ENCODE results near the gene ARHGAP10.

Gene ARHGAP10

DNA sequence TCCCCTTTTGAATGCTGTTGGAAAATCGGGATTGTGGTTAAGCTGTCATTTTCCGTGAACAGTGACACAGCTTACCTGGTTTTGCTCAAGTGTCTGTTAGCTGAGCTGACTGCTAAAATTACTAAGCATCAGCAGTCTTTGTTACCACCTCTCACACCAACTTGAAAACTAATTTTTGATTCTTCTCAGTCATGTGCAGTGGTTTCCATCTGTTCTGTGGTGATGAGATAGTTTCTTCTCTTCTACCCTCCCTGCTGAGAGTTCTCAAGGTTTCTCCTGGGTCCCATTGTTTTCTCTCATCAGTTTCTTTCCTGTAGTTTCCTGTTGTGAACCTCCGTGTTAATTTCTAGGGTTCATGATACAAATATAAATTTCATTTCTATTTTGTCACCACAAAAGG lies 225.6 kb downstream of the ARHGAP10 start:
- no peaks in the 10 kb centered on the region for H4K20me1 ChIP-seq (ENCODE audit: insufficient read depth)
- H3K36me3 ChIP-seq (ENCODE audit: insufficient read depth) = peaks cover 2% of the 10 kb centered on the region; the same call in 1 of the 2 replicates
- TF ChIP-seq, protein P1, sequence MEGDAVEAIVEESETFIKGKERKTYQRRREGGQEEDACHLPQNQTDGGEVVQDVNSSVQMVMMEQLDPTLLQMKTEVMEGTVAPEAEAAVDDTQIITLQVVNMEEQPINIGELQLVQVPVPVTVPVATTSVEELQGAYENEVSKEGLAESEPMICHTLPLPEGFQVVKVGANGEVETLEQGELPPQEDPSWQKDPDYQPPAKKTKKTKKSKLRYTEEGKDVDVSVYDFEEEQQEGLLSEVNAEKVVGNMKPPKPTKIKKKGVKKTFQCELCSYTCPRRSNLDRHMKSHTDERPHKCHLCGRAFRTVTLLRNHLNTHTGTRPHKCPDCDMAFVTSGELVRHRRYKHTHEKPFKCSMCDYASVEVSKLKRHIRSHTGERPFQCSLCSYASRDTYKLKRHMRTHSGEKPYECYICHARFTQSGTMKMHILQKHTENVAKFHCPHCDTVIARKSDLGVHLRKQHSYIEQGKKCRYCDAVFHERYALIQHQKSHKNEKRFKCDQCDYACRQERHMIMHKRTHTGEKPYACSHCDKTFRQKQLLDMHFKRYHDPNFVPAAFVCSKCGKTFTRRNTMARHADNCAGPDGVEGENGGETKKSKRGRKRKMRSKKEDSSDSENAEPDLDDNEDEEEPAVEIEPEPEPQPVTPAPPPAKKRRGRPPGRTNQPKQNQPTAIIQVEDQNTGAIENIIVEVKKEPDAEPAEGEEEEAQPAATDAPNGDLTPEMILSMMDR (conservative IDR thresholded peaks at IDR 0.05; ENCODE audit: low read depth, low read length) = no peak

DNA sequence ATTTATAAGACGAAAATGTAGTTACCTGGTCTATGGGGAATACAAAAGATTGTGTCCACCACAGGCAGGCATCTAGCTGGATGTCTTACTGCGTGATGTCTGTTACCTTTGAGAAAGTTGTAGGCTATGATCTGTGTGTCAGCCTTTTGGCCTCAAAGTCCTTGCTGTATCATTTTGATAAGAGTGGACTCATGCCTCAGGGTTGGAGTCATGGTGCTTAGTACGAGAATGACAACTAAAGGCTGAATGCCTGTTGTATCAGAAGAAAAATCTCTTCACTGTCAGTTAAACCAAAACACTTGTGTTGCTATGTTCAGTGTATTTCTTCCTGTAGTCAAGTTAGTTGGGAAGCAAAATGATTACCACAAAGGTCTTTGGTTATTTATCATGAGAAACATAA lies 226.2 kb downstream of the ARHGAP10 start:
- Histone ChIP-seq H3K9ac (no peak overlapping the region), H3K27me3 (ENCODE audit: insufficient read depth, low read depth) (no peaks in the 10 kb centered on the region), H3K79me2 (ENCODE audit: insufficient read depth, low read depth) (no peaks in the 10 kb centered on the region), H4K20me1 (ENCODE audit: insufficient read depth) (no peaks in the 10 kb centered on the region), H3K36me3 (ENCODE audit: insufficient read depth) (peaks cover 2% of the 10 kb centered on the region; the same call in 1 of the 2 replicates), H3K4me3 (IDR thresholded peaks at IDR 0.05; ENCODE audit: insufficient read depth, low read depth, low read length) (no peak overlapping the region), H3K4me2 (peak overlapping the region; percentile 56; the same call in 1 of the 2 replicates), H2AFZ (ENCODE audit: low read depth) (no peak overlapping the region), H3K27ac (peak overlapping the region; percentile 23; the same call in 1 of the 2 replicates), H3K4me1 (ENCODE audit: low read depth, poor library complexity, severe bottlenecking) (peaks cover 35% of the 10 kb centered on the region)
- TF ChIP-seq, protein P1 (conservative IDR thresholded peaks at IDR 0.05; ENCODE audit: low read depth, low read length) = no peak

More for the DNA sequence above, 225.6 kb downstream of the ARHGAP10 start:
- Histone ChIP-seq H3K4me3 (IDR thresholded peaks at IDR 0.05; ENCODE audit: insufficient read depth, low read depth, low read length) (no peak overlapping the region), H2AFZ (ENCODE audit: low read depth) (no peak overlapping the region), H3K4me1 (ENCODE audit: low read depth, poor library complexity, severe bottlenecking) (peaks cover 35% of the 10 kb centered on the region), H3K9ac (no peak overlapping the region), H3K27me3 (ENCODE audit: insufficient read depth, low read depth) (no peaks in the 10 kb centered on the region), H3K4me2 (peak overlapping the region; percentile 56), H3K27ac (peak overlapping the region; percentile 23), H3K79me2 (ENCODE audit: insufficient read depth, low read depth) (no peaks in the 10 kb centered on the region)

DNA sequence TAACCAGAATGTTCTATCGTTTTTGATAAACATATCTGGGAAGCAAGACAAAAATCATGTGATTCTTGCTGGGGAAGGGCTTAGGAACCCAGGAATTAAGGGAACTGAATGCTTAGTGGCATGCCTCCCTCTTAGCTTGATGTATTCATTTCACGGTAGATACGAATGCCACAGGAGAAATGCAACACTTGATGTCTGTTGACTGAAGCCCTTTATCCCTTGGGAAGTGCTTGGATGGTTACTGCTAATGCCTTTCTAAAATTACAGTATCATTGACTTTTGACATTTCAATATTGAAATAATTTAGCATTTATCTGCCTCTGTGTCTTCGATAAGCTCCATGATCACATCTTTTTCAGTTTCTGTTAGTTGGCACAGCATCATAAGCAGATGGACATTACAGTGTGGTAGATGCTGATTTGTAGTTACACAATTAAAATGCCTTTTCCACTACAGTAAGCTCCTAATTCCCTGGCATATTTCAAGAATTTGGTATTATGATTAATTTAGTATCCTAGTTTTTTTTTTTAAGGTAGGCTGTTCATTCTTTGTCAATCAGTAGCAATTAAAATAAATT lies 226.7 kb downstream of the ARHGAP10 start:
- no peak overlapping the region for H3K4me3 ChIP-seq (IDR thresholded peaks at IDR 0.05; ENCODE audit: insufficient read depth, low read depth, low read length)
- H3K27ac ChIP-seq = no peak overlapping the region
- H3K36me3 ChIP-seq (ENCODE audit: insufficient read depth) = peaks cover 2% of the 10 kb centered on the region; the same call in 1 of the 2 replicates
- no peaks in the 10 kb centered on the region for H4K20me1 ChIP-seq (ENCODE audit: insufficient read depth)
- H2AFZ ChIP-seq (ENCODE audit: low read depth) = no peak overlapping the region
- TF ChIP-seq, protein P1 (conservative IDR thresholded peaks at IDR 0.05; ENCODE audit: low read depth, low read length) = no peak
- no peaks in the 10 kb centered on the region for H3K27me3 ChIP-seq (ENCODE audit: insufficient read depth, low read depth)
- H3K4me1 ChIP-seq (ENCODE audit: low read depth, poor library complexity, severe bottlenecking) = peaks cover 35% of the 10 kb centered on the region
- H3K4me2 ChIP-seq = no peak overlapping the region
- H3K9ac ChIP-seq = no peak overlapping the region
- H3K79me2 ChIP-seq (ENCODE audit: insufficient read depth, low read depth) = no peaks in the 10 kb centered on the region

DNA sequence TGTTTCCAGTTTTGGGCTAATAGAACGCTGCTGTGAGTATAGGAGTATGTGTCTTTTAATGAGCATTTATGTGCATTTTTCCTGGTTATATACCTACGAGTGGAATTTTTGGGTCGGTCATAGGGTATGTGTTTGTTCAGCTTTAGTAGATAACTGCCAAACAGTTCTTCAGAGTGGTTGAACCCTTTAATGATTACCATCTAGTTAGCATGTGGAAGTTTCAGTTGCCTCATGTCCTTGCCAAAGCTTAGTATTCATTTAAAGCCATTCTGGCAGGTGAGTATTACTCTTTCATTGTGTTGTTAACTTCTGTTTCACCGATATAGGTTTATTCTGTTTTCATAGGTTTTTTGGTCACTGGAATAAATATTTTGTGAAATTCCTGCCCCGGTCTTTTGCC lies 229.1 kb downstream of the ARHGAP10 start:
- Histone ChIP-seq H3K4me2 (no peak overlapping the region), H3K36me3 (ENCODE audit: insufficient read depth) (peaks cover 2% of the 10 kb centered on the region; the same call in 1 of the 2 replicates), H3K4me1 (ENCODE audit: low read depth, poor library complexity, severe bottlenecking) (peaks cover 26% of the 10 kb centered on the region), H3K4me3 (IDR thresholded peaks at IDR 0.05; ENCODE audit: insufficient read depth, low read depth, low read length) (no peak overlapping the region), H3K9ac (no peak overlapping the region), H3K27ac (no peak overlapping the region), H4K20me1 (ENCODE audit: insufficient read depth) (no peaks in the 10 kb centered on the region), H3K79me2 (ENCODE audit: insufficient read depth, low read depth) (no peaks in the 10 kb centered on the region), H2AFZ (ENCODE audit: low read depth) (no peak overlapping the region), H3K27me3 (ENCODE audit: insufficient read depth, low read depth) (no peaks in the 10 kb centered on the region)
- TF ChIP-seq, protein P1 (conservative IDR thresholded peaks at IDR 0.05; ENCODE audit: low read depth, low read length) = no peak

Data from KMS-11 (cell line).